HL-60 (cell line): Measurements from ENCODE around the gene TNNI2.

ENCODE experiments used
- DNase-seq, 2 experiments: peaks; one replicate each; pipeline ENCODE4 v3.0.0-alpha.2; 2010 to 2020; ENCODE audit warnings: low read depth in 1 of 2, low spot score in 1 of 2
- H3K27ac ChIP-seq: fragments of 250-450 bp; sonication (Bioruptor Pico); replicated peaks from 2 replicates; pipeline ENCODE4 v1.5.1; 2020; ENCODE audit warnings: mild to moderate bottlenecking, moderate library complexity
- H3K27me3 ChIP-seq: fragments of 250-450 bp; sonication (Bioruptor Pico); 2 replicates; pipeline ENCODE4 v1.5.1; 2021; ENCODE audit warnings: mild to moderate bottlenecking, moderate library complexity; ENCODE audit not compliant: insufficient read depth, poor library complexity, severe bottlenecking
- H3K4me3 ChIP-seq: replicated peaks from 2 replicates; pipeline ENCODE4 v1.5.1; 2011; ENCODE audit warnings: mild to moderate bottlenecking, control low read depth, low read length; ENCODE audit not compliant: insufficient read depth
- GABPA ChIP-seq: IDR thresholded peaks from 2 replicates; pipeline ENCODE4 v1.6.1; 2012; ENCODE audit warnings: low read depth
- POLR2AphosphoS5 ChIP-seq: IDR thresholded peaks from 2 replicates; pipeline ENCODE4 v1.6.1; 2012; ENCODE audit warnings: low read depth
- REST ChIP-seq: IDR thresholded peaks from 2 replicates; pipeline ENCODE4 v1.6.1; 2012; ENCODE audit warnings: low read depth; ENCODE audit not compliant: insufficient replicate concordance
- SPI1 ChIP-seq: IDR thresholded peaks from 2 replicates; pipeline ENCODE4 v1.6.1; 2012; ENCODE audit warnings: low read depth, mild to moderate bottlenecking, borderline replicate concordance
- TF ChIP-seq, protein P1 (sequence below): IDR thresholded peaks from one replicate; pipeline ENCODE4 v1.5.1; 2011; ENCODE audit warnings: low read length, control low read depth, inconsistent platforms; ENCODE audit not compliant: insufficient read depth

The TNNI2 gene

DNA sequence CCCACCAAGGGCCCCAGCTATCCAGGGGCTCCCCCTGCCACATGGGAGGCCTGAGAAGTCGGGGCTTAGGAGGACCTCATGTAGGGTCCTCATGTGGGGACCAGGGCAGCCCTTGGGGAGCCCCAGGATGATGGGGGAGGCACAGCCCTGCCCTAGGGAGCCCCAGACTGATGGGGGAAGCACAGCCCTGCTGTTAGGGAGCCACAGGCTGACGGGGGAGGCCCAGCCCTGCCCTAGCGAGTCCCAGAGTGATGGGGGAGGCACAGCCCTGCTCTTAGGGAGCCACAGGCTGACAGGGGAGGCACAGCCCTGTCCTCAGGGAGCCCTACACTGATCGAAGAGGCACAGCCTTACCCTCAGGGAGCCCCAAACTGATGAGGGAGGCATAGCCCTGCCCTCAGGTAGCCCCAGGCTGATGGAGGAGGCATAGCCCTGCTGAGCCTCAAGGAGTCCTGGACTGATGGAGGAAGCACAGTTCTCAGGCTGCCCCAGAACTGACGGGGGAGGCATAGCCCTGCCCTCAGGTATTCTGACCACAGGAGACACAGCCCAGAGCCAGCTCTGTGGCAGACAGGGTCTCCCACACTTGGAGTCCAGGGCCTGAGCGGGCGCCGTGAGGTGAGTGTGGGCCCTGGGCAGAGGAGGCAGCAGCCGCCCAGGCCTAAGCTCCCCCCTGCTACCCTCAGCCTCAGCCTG lies 42.1 kb downstream of the TNNI2 start:
- H3K4me3 ChIP-seq: no peak overlapping the region
- H3K27ac ChIP-seq: no peak overlapping the region
- TF ChIP-seq REST (no peak), GABPA (no peak), POLR2AphosphoS5 (no peak), SPI1 (no peak)
- TF ChIP-seq, protein P1, sequence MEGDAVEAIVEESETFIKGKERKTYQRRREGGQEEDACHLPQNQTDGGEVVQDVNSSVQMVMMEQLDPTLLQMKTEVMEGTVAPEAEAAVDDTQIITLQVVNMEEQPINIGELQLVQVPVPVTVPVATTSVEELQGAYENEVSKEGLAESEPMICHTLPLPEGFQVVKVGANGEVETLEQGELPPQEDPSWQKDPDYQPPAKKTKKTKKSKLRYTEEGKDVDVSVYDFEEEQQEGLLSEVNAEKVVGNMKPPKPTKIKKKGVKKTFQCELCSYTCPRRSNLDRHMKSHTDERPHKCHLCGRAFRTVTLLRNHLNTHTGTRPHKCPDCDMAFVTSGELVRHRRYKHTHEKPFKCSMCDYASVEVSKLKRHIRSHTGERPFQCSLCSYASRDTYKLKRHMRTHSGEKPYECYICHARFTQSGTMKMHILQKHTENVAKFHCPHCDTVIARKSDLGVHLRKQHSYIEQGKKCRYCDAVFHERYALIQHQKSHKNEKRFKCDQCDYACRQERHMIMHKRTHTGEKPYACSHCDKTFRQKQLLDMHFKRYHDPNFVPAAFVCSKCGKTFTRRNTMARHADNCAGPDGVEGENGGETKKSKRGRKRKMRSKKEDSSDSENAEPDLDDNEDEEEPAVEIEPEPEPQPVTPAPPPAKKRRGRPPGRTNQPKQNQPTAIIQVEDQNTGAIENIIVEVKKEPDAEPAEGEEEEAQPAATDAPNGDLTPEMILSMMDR: no peak
- no peaks in the 10 kb centered on the region for H3K27me3 ChIP-seq
- no peak for DNase-seq

GRCh38 chr11:1881442-1882264 lies 42.9 kb downstream of the TNNI2 start:
- no peak overlapping the region for H3K27ac ChIP-seq
- H3K27me3 ChIP-seq: no peaks in the 10 kb centered on the region
- H3K4me3 ChIP-seq: no peak overlapping the region
- TF ChIP-seq REST (no peak), POLR2AphosphoS5 (no peak), GABPA (no peak), SPI1 (no peak)
- TF ChIP-seq, protein P1: no peak
- DNase-seq: no peak

DNA sequence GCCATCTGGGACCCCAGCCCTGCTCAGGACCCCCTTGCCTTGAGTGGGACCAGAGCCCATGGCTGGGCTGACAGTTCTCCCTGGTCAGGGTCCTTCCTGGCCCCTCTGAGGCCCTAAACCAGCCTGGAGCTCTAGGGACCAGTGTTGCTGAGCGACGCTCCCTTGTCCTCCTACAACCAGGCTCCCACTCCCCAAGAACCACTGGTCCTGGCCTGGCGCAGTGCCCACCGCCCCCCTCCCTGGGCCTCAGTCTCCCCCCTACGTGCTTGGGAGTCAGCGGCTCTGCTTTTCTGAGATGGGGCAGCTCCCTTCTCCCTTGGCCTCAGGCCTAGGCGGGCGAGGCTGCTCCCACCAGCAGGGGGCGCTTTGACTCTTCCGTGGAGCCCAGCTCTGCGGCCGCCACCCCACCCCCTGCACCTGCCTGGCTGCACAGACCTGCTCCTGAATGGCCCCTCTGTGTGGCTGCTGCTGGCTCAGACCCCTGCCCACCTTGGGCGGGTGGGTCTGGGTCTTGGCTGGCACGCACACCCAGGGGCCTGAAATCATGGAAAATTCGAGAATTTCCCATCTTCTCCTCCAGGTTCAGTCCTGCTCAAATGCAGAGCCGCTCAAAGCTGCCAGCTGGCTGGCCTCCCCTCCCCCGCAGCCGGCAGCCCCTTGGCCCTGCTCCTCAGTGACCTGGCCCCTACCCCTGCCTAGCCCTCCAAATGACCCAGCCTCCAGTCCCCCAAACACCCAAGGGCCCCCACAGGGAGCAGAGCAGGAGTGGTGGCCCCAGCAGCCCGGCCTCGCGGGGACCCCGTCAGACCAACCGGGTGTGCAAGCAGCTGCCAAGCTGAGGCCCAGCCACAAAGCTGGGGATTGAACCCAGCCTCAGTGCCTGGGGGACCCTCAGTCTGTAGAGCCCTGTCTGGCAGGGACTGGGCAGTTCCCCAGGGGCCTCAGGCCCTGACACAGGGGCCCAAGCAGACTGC lies 43.8 kb downstream of the TNNI2 start:
- TF ChIP-seq, protein P1: peak; percentile 42
- TF ChIP-seq POLR2AphosphoS5: 0 out of 2 replicates have a peak, but pooled peaks have one; percentile 3
- TF ChIP-seq SPI1: no peak
- no peak for TF ChIP-seq GABPA
- TF ChIP-seq REST: no peak
- DNase-seq: peak in 1 of 2 experiments; percentile 68
- no peak overlapping the region for H3K4me3 ChIP-seq
- H3K27ac ChIP-seq: no peak overlapping the region
- H3K27me3 ChIP-seq: no peaks in the 10 kb centered on the region
